H9 (cell line): Measurements from ENCODE around the gene DERL2. TPM values are rescaled to one million over a fixed set of nuclear protein-coding genes. Genes with fewer than 3 reads are reported as not detected.

Experiments used
- DNase-seq: peaks from one replicate; pipeline ENCODE4 v3.0.0-alpha.2; 2017
- H2AFZ ChIP-seq: one replicate; pipeline ENCODE4 v1.6.1; 2013; ENCODE audit warnings: mild to moderate bottlenecking, low read length, control low read depth, moderate library complexity
- H2AK5ac ChIP-seq: 2 replicates; pipeline ENCODE4 v1.6.1; 2013; ENCODE audit warnings: low read length, control low read depth, mixed read lengths; ENCODE audit not compliant: insufficient read length
- H2BK120ac ChIP-seq: one replicate; pipeline ENCODE4 v1.6.1; 2013; ENCODE audit warnings: low read depth, mild to moderate bottlenecking, low read length, control low read depth, inconsistent platforms; ENCODE audit not compliant: poor library complexity, severe bottlenecking
- H2BK12ac ChIP-seq: 2 replicates; pipeline ENCODE4 v1.6.1; 2013; ENCODE audit warnings: low read length, control low read depth, mixed read lengths, low read depth; ENCODE audit not compliant: insufficient read length
- H2BK15ac ChIP-seq: 2 replicates; pipeline ENCODE4 v1.6.1; 2013; ENCODE audit warnings: low read depth, low read length, control low read depth
- H2BK20ac ChIP-seq: one replicate; pipeline ENCODE4 v1.6.1; 2013; ENCODE audit warnings: low read depth, mild to moderate bottlenecking, low read length, control low read depth, inconsistent platforms; ENCODE audit not compliant: poor library complexity, severe bottlenecking
- H2BK5ac ChIP-seq: 2 replicates; pipeline ENCODE4 v1.6.1; 2013; ENCODE audit warnings: low read length, control low read depth, mixed read lengths; ENCODE audit not compliant: insufficient read length
- H3K14ac ChIP-seq: 2 replicates; pipeline ENCODE4 v1.6.1; 2013; ENCODE audit warnings: low read length, control low read depth; ENCODE audit not compliant: insufficient read depth
- H3K18ac ChIP-seq: 2 replicates; pipeline ENCODE4 v1.6.1; 2013; ENCODE audit warnings: low read depth, mild to moderate bottlenecking, mixed read lengths, low read length, control low read depth; ENCODE audit not compliant: insufficient read length
- H3K23ac ChIP-seq: 2 replicates; pipeline ENCODE4 v1.6.1; 2013; ENCODE audit warnings: low read length, control low read depth, mixed read lengths, low read depth; ENCODE audit not compliant: insufficient read length
- H3K23me2 ChIP-seq: 2 replicates; pipeline ENCODE4 v1.6.1; 2013; ENCODE audit warnings: low read depth, mild to moderate bottlenecking, mixed read lengths, low read length, control low read depth; ENCODE audit not compliant: insufficient read length, poor library complexity, severe bottlenecking
- H3K27ac ChIP-seq: 2 replicates; pipeline ENCODE4 v1.5.1; 2013; ENCODE audit warnings: low read length, control low read depth, mixed read lengths, low read depth; ENCODE audit not compliant: insufficient read length
- H3K27me3 ChIP-seq: 2 replicates; pipeline ENCODE4 v1.6.1; 2013; ENCODE audit warnings: low read length, control low read depth, inconsistent platforms; ENCODE audit not compliant: insufficient read depth
- H3K4ac ChIP-seq: 2 replicates; pipeline ENCODE4 v1.6.1; 2013; ENCODE audit warnings: low read depth, mild to moderate bottlenecking, control low read depth, inconsistent platforms, low read length, moderate library complexity
- H3K4me1 ChIP-seq: 2 replicates; pipeline ENCODE4 v1.6.1; 2013; ENCODE audit warnings: low read length, control low read depth, inconsistent platforms; ENCODE audit not compliant: insufficient read depth
- H3K4me2 ChIP-seq: 2 replicates; pipeline ENCODE4 v1.6.1; 2013; ENCODE audit warnings: low read length, control low read depth, mixed read lengths; ENCODE audit not compliant: insufficient read length, insufficient read depth
- H3K56ac ChIP-seq: 2 replicates; pipeline ENCODE4 v1.6.1; 2013; ENCODE audit warnings: low read depth, mild to moderate bottlenecking, mixed read lengths, low read length, control low read depth; ENCODE audit not compliant: insufficient read length
- H3K79me1 ChIP-seq: 2 replicates; pipeline ENCODE4 v1.6.1; 2013; ENCODE audit warnings: low read depth, mild to moderate bottlenecking, moderate library complexity, low read length, control low read depth, inconsistent platforms; ENCODE audit not compliant: insufficient read depth, poor library complexity, severe bottlenecking
- H3K79me2 ChIP-seq: 2 replicates; pipeline ENCODE4 v1.6.1; 2013; ENCODE audit warnings: low read length, control low read depth, inconsistent platforms; ENCODE audit not compliant: insufficient read depth
- H3K9ac ChIP-seq: 2 replicates; pipeline ENCODE4 v1.6.1; 2013; ENCODE audit warnings: low read length, control low read depth, mixed read lengths; ENCODE audit not compliant: insufficient read length; ENCODE audit errors: extremely low read depth
- H3K9me3 ChIP-seq: one replicate; pipeline ENCODE4 v1.6.1; 2013; ENCODE audit warnings: low read depth, low read length, inconsistent platforms; ENCODE audit not compliant: control insufficient read depth
- H3T11ph ChIP-seq: one replicate; pipeline ENCODE4 v1.6.1; 2013; ENCODE audit warnings: mild to moderate bottlenecking, low read length, control low read depth, inconsistent platforms
- H4K20me1 ChIP-seq: one replicate; pipeline ENCODE4 v1.6.1; 2013; ENCODE audit not compliant: control insufficient read depth, insufficient read length, insufficient read depth
- H4K5ac ChIP-seq: 2 replicates; pipeline ENCODE4 v1.6.1; 2013; ENCODE audit warnings: low read depth, mild to moderate bottlenecking, mixed read lengths, low read length, control low read depth; ENCODE audit not compliant: insufficient read length
- H4K8ac ChIP-seq: replicated peaks from 2 replicates; pipeline ENCODE4 v1.6.1; 2013; ENCODE audit warnings: low read length, control low read depth, mixed read lengths, low read depth; ENCODE audit not compliant: insufficient read length
- H4K91ac ChIP-seq: 2 replicates; pipeline ENCODE4 v1.6.1; 2013; ENCODE audit warnings: low read depth, mild to moderate bottlenecking, moderate library complexity, mixed read lengths, low read length, control low read depth; ENCODE audit not compliant: insufficient read length
- H3K27ac Mint-ChIP-seq, 3 experiments: 2 replicates in 2 of 3; 3 replicates in 1 of 3; pipeline ENCODE4 v1.8.0; 2020 to 2021; ENCODE audit warnings: mixed read lengths in 3 of 3, mild to moderate bottlenecking in 1 of 3, moderate library complexity in 1 of 3
- H3K27me3 Mint-ChIP-seq: 2 replicates; pipeline ENCODE4 v1.8.0; 2021; ENCODE audit warnings: low read depth, mild to moderate bottlenecking, moderate library complexity, mixed read lengths
- H3K36me3 Mint-ChIP-seq, 3 experiments: 2 replicates in 2 of 3; 3 replicates in 1 of 3; pipeline ENCODE4 v1.8.0; 2020 to 2021; ENCODE audit warnings: low read depth in 3 of 3, mixed read lengths in 3 of 3; ENCODE audit not compliant: insufficient read depth in 1 of 3
- H3K4me1 Mint-ChIP-seq, 2 experiments: 2 replicates each; pipeline ENCODE4 v1.8.0; 2020; ENCODE audit warnings: mixed read lengths in 2 of 2
- H3K4me3 Mint-ChIP-seq, 2 experiments: 2 replicates in 1 of 2; 3 replicates in 1 of 2; pipeline ENCODE4 v1.8.0; 2020 to 2021; ENCODE audit warnings: mild to moderate bottlenecking in 2 of 2, mixed read lengths in 2 of 2, moderate library complexity in 1 of 2
- H3K9me3 Mint-ChIP-seq, 2 experiments: 2 replicates in 1 of 2; 3 replicates in 1 of 2; pipeline ENCODE4 v1.8.0; 2020; ENCODE audit warnings: mild to moderate bottlenecking in 2 of 2, mixed read lengths in 2 of 2, moderate library complexity in 1 of 2
- CTCF ChIP-seq: fragments of 200-600 bp; sonication (generic); conservative IDR thresholded peaks from 3 replicates; pipeline ENCODE4 v1.8.0; 2021; ENCODE audit warnings: antibody characterized with exemption, mild to moderate bottlenecking
- WGBS: extraction: QIAGEN DNeasy Blood & Tissue Kit; methylation state at CpG from one replicate; pipeline ENCODE4 v1.1.7; 2013; ENCODE audit warnings: missing lambda C conversion rate, low lambda C conversion rate, mixed read lengths; ENCODE audit not compliant: insufficient read length; ENCODE audit errors: extremely low coverage; 5-methylcytosine and 5-hydroxymethylcytosine counted together
- total RNA-seq: library from RNA; stranded (reverse); gene quantifications from 2 replicates; pipeline ENCODE4 v1.2.1, GENCODE V29; 2021

Gene DERL2
- total RNA-seq, 1 experiment from 2014 or later = 83.2 TPM

- H3K4me1 ChIP-seq = no peaks in the 10 kb centered on the region
- H2BK120ac ChIP-seq = no peak overlapping the region
- H3K4ac ChIP-seq = no peak overlapping the region
- no peak overlapping the region for H3K9ac ChIP-seq
- no peak overlapping the region for H2BK12ac ChIP-seq
- DNase-seq = no peak
- no peak overlapping the region for H2BK5ac ChIP-seq
- H4K8ac ChIP-seq = no peak overlapping the region
- no peaks in the 10 kb centered on the region for H3K79me2 ChIP-seq
- H4K20me1 ChIP-seq = no peaks in the 10 kb centered on the region
- Mint-ChIP-seq H3K4me1 (peaks cover 14 to 17% of the 10 kb centered on the region in 2 experiments), H3K4me3 (peak overlapping the region; percentile 1 to 69; a peak in 3 of 5 replicates), H3K36me3 (peaks cover 0 to 2% (median 0%) of the 10 kb centered on the region in 3 experiments; a peak in 1 of 7 replicates), H3K27ac (peak overlapping the region in 1 of 3 experiments; percentile 26; a peak in 2 of 7 replicates), H3K9me3 (peaks cover 0 to 4% of the 10 kb centered on the region in 2 experiments; a peak in 1 of 5 replicates), H3K27me3 (peaks cover 59% of the 10 kb centered on the region)
- no peak overlapping the region for H2BK15ac ChIP-seq
- H3K27me3 ChIP-seq = peaks cover 5% of the 10 kb centered on the region; the same call in 1 of the 2 replicates
- H3K23ac ChIP-seq = no peak overlapping the region
- no peaks in the 10 kb centered on the region for H3K9me3 ChIP-seq
- H3K56ac ChIP-seq = no peak overlapping the region
- H3K14ac ChIP-seq = no peak overlapping the region
- H3K79me1 ChIP-seq = no peaks in the 10 kb centered on the region
- H4K5ac ChIP-seq = no peak overlapping the region
- WGBS = no CpG with 5 or more reads among the region's 8 CpGs
- H3K23me2 ChIP-seq = peaks cover 11% of the 10 kb centered on the region
- H3K27ac ChIP-seq = no peak overlapping the region
- H3T11ph ChIP-seq = no peak overlapping the region
- H2AFZ ChIP-seq = no peak overlapping the region
- no peak overlapping the region for H3K4me2 ChIP-seq
- H2AK5ac ChIP-seq = no peak overlapping the region
- H3K18ac ChIP-seq = no peak overlapping the region
- H2BK20ac ChIP-seq = no peak overlapping the region
- no peak overlapping the region for H4K91ac ChIP-seq
- TF ChIP-seq CTCF = no peak
These were observed 15.7 kb upstream of the DERL2 start for GRCh38 chr17:5501685-5502084.
